B cell (primary cell): Measurements from ENCODE around the gene FBXO9. TPM values are rescaled to one million over a fixed set of nuclear protein-coding genes. Genes with fewer than 3 reads are reported as not detected.

Experiments used
- ATAC-seq: fragments of 200-7000 bp; cut with Tn5 transposase; one replicate; pipeline ENCODE4 v1.10.0; 2021; ENCODE audit warnings: low read depth, mild to moderate bottlenecking, moderate number of reproducible peaks, moderate library complexity
- CTCF ChIA-PET: fragments of 350-600 bp; sonication (Branson Sonifier 250); formaldehyde crosslinking; loops from one replicate; lab custom pipeline; 2021; ENCODE audit warnings: antibody characterized with exemption, inconsistent platforms; lab: Charles Lee
- POLR2A ChIA-PET: fragments of 350-600 bp; sonication (Branson Sonifier 250); formaldehyde crosslinking; loops from one replicate; lab custom pipeline; 2021; ENCODE audit warnings: antibody characterized with exemption; lab: Charles Lee
- DNase-seq: peaks from one replicate; pipeline ENCODE4 v3.0.0; 2013
- H2AFZ ChIP-seq: 2 replicates; pipeline ENCODE4 v1.6.1; 2012; ENCODE audit warnings: mild to moderate bottlenecking, low read depth, low read length; ENCODE audit not compliant: insufficient read depth, poor library complexity, severe bottlenecking
- H3K27ac ChIP-seq, 2 donors: 1 replicate in 1 of 2; 2 replicates in 1 of 2; pipeline ENCODE4 v1.5.1; 2012 to 2013; ENCODE audit warnings: low read length in 2 of 2, mild to moderate bottlenecking in 2 of 2, moderate library complexity in 1 of 2
- H3K27me3 ChIP-seq, 4 experiments: fragments of 200-600 bp in 1 of 4; sonication (generic) in 1 of 4; replicated peaks in 1 of 4; 1 replicate in 2 of 4; 2 replicates in 2 of 4; pipeline versions ENCODE4 v1.6.1 to v1.7.0; 2013 to 2016; ENCODE audit warnings: low read length in 3 of 4, mild to moderate bottlenecking in 2 of 4, mixed read lengths in 1 of 4, moderate library complexity in 1 of 4; ENCODE audit not compliant: insufficient read depth in 4 of 4, control insufficient read depth in 3 of 4; ENCODE audit errors: control extremely low read depth in 1 of 4
- H3K36me3 ChIP-seq, 2 experiments: replicated peaks in 1 of 2; 1 replicate in 1 of 2; 2 replicates in 1 of 2; pipeline versions ENCODE4 v1.6.1 to v1.7.1; 2013; ENCODE audit warnings: low read length in 1 of 2; ENCODE audit not compliant: insufficient read depth in 2 of 2, control insufficient read depth in 1 of 2; ENCODE audit errors: control extremely low read depth in 1 of 2, extremely low read depth in 1 of 2
- H3K4me1 ChIP-seq, 2 donors: fragments of 200-600 bp in 1 of 2; sonication (generic) in 1 of 2; 1 replicate in 1 of 2; 2 replicates in 1 of 2; pipeline versions ENCODE4 v1.5.1 to v1.6.1; 2013 to 2017; ENCODE audit warnings: low read length in 2 of 2; ENCODE audit not compliant: control insufficient read depth in 2 of 2, insufficient read depth in 2 of 2
- H3K4me2 ChIP-seq: replicated peaks from 2 replicates; pipeline ENCODE3; 2012; ENCODE audit warnings: mild to moderate bottlenecking, low read depth, low read length; ENCODE audit not compliant: poor library complexity, severe bottlenecking
- H3K4me3 ChIP-seq, 5 experiments: fragments of 200-600 bp in 1 of 5; sonication (generic) in 1 of 5; 1 replicate in 3 of 5; 2 replicates in 2 of 5; pipeline versions ENCODE4 v1.5.1 to v1.7.0; 2011 to 2016; ENCODE audit warnings: low read length in 4 of 5, mild to moderate bottlenecking in 4 of 5, low read depth in 2 of 5, control low read depth in 1 of 5, moderate library complexity in 1 of 5; ENCODE audit not compliant: insufficient read depth in 1 of 5; ENCODE audit errors: control extremely low read depth in 1 of 5, extremely low read depth in 1 of 5
- H3K79me2 ChIP-seq: fragments of 200-600 bp; sonication (generic); one replicate; pipeline ENCODE4 v1.6.0; 2016; ENCODE audit warnings: low read length; ENCODE audit not compliant: control insufficient read depth, insufficient read depth
- H3K9ac ChIP-seq: fragments of 200-600 bp; sonication (generic); 2 replicates; pipeline ENCODE4 v1.6.1; 2017; ENCODE audit warnings: mild to moderate bottlenecking, low read length, moderate library complexity
- H3K9me3 ChIP-seq, 3 donors: one replicate each; pipeline versions ENCODE4 v1.6.1 to v1.7.1; 2013; ENCODE audit warnings: low read length in 2 of 3; ENCODE audit not compliant: control insufficient read depth in 2 of 3, insufficient read depth in 1 of 3; ENCODE audit errors: control extremely low read depth in 1 of 3
- H4K20me1 ChIP-seq: 2 replicates; pipeline ENCODE4 v1.6.0; 2012; ENCODE audit warnings: mild to moderate bottlenecking, low read length; ENCODE audit not compliant: insufficient read depth, control insufficient read depth, poor library complexity, severe bottlenecking
- H3K27ac Mint-ChIP-seq: one replicate; pipeline ENCODE4 v1.8.0; 2021; ENCODE audit warnings: mixed read lengths
- H3K27me3 Mint-ChIP-seq: one replicate; pipeline ENCODE4 v1.8.0; 2021; ENCODE audit warnings: mixed read lengths
- H3K4me1 Mint-ChIP-seq: one replicate; pipeline ENCODE4 v1.8.0; 2021; ENCODE audit warnings: mixed read lengths
- H3K4me3 Mint-ChIP-seq: one replicate; pipeline ENCODE4 v1.8.0; 2021; ENCODE audit warnings: mixed read lengths
- H3K9me3 Mint-ChIP-seq: one replicate; pipeline ENCODE4 v1.8.0; 2022; ENCODE audit warnings: mixed read lengths; ENCODE audit not compliant: insufficient read depth
- EZH2 ChIP-seq: IDR thresholded peaks from 2 replicates; pipeline ENCODE4 v1.6.1; 2012; ENCODE audit warnings: borderline replicate concordance, low read depth, mild to moderate bottlenecking, moderate library complexity, low read length; ENCODE audit not compliant: insufficient read depth, poor library complexity, severe bottlenecking
- WGBS: methylation state at CpG from one replicate; pipeline ENCODE4 v1.1.5; 2013; ENCODE audit warnings: missing lambda C conversion rate; ENCODE audit not compliant: insufficient coverage; 5-methylcytosine and 5-hydroxymethylcytosine counted together
- intact Hi-C: fragments of 100-400 bp; cut with micrococcal nuclease; formaldehyde crosslinking; loops from one replicate; pipeline ENCODE4 v1.10.0; 2022
- polyA plus RNA-seq: library from polyadenylated mRNA; depleted of rRNA; stranded (reverse); fragments of >200 nt; gene quantifications from 2 replicates; pipeline ENCODE4 v1.2.3, GENCODE V29; 2012
- total RNA-seq, 2 donors: library from RNA; stranded (reverse); fragments of 120-200 nt in 1 of 2; gene quantifications; 1 replicate in 1 of 2; 2 replicates in 1 of 2; pipeline versions ENCODE4 v1.2.3 to v1.2.4, GENCODE V29; 2013 to 2022
- TF ChIP-seq, protein P1 (sequence below): fragments of 200-600 bp; IDR thresholded peaks from one replicate; pipeline ENCODE4 v1.8.0; 2022; ENCODE audit warnings: antibody characterized with exemption, mild to moderate bottlenecking

The FBXO9 gene
- total and polyA plus RNA-seq, 2 donors (not counting 1 experiment from before 2014, with no cell fraction given), result 105 TPM

DNA sequence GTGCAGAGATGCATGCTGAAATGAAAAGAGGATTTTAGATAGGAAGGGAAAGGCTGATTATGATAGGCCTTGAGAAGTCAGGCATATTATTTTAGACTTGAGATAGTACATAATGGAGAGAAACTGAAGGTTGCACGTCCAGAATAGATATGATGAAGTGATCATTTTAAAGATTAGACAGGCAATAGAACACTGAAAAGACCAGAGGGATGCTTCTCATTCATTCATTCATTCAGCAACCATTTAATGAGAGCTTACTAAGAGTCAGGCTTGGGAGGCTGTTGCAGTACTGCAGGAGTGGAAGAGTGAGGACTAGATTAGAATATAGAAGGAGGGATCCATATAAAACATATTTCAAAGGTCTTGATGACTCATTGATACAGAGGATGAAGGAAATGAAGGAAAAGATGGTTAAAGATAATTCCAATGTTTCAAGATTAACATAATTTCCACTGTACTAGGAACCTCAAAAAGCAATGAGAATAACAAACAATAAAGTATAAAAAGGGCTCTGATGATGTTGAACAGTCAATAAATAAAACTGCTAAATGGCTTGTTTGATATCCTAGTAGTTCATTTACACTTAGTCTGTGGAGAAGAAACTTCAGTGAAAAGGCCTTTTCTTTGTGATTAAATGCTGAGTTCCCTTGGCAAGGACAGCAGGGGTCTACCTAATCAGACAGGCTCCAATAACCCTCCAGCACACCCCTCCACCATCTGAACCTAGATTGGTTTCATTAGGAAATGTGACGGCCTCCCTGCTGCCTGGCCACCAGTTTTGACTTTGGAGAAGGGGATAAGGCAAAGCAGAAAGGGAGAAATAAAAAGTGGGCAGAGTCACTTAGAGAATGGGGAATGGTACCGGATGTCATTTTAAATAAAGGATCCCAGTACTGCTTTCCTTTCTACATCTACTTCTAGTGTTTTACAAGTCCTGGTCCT lies 5.3 kb upstream of the FBXO9 start:
- peaks cover 61% of the 10 kb centered on the region for H3K79me2 ChIP-seq
- no peaks in the 10 kb centered on the region for H3K36me3 ChIP-seq
- H3K9ac ChIP-seq, result peak overlapping the region; percentile 79
- H3K9me3 Mint-ChIP-seq, result no peaks in the 10 kb centered on the region
- no peak for DNase-seq
- H4K20me1 ChIP-seq, result no peaks in the 10 kb centered on the region
- no CpG with 5 or more reads among the region's 3 CpGs for WGBS
- CTCF ChIA-PET, result no interaction called here
- H3K4me2 ChIP-seq, result peak overlapping the region; percentile 71
- TF ChIP-seq, protein P1, sequence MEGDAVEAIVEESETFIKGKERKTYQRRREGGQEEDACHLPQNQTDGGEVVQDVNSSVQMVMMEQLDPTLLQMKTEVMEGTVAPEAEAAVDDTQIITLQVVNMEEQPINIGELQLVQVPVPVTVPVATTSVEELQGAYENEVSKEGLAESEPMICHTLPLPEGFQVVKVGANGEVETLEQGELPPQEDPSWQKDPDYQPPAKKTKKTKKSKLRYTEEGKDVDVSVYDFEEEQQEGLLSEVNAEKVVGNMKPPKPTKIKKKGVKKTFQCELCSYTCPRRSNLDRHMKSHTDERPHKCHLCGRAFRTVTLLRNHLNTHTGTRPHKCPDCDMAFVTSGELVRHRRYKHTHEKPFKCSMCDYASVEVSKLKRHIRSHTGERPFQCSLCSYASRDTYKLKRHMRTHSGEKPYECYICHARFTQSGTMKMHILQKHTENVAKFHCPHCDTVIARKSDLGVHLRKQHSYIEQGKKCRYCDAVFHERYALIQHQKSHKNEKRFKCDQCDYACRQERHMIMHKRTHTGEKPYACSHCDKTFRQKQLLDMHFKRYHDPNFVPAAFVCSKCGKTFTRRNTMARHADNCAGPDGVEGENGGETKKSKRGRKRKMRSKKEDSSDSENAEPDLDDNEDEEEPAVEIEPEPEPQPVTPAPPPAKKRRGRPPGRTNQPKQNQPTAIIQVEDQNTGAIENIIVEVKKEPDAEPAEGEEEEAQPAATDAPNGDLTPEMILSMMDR, result no peak
- TF ChIP-seq EZH2, result no peak
- H3K4me3 Mint-ChIP-seq, result peak overlapping the region; percentile 96
- H3K9me3 ChIP-seq, result no peaks in the 10 kb centered on the region
- ATAC-seq, result no peak
- H3K27ac ChIP-seq, result no peak overlapping the region
- no peaks in the 10 kb centered on the region for H3K27me3 ChIP-seq
- H3K4me3 ChIP-seq, result no peak overlapping the region
- intact Hi-C loops, result no loop called here
- peaks cover 72% of the 10 kb centered on the region for H3K4me1 Mint-ChIP-seq
- H3K4me1 ChIP-seq, result peaks cover 33% of the 10 kb centered on the region in 2 donors
- no peaks in the 10 kb centered on the region for H3K27me3 Mint-ChIP-seq
- no peak overlapping the region for H3K27ac Mint-ChIP-seq
- POLR2A ChIA-PET, result no interaction called here
- H2AFZ ChIP-seq, result no peak overlapping the region

DNA sequence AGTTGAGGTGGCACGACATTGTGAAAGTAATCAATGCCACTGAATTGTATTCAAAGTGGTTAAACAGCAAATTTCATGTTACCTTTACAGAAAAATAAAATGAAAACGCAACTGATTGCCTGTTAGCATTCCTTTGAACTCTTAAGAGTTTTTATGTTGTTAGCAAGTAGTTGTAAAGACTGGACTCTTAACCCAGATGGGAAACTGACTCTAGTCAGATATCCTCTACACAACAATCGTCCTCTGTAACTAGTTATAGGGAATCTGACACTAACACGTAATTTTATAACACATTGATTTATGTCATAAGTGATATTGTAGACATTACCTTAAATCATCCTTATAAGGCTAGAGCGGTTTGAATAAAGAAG lies 3.0 kb upstream of the FBXO9 start:
- DNase-seq, result peak; percentile 17
- Mint-ChIP-seq H3K9me3 (no peaks in the 10 kb centered on the region), H3K4me1 (peaks cover 72% of the 10 kb centered on the region), H3K27me3 (no peaks in the 10 kb centered on the region), H3K27ac (peak overlapping the region; percentile 95), H3K4me3 (peak overlapping the region; percentile 96)
- H3K9me3 ChIP-seq, result no peaks in the 10 kb centered on the region
- CTCF ChIA-PET, result interaction anchor here (1.0 kb wide), 2 partner anchors 19 to 49 kb away, joined by 3 read pairs; no protein-coding TSS in a partner anchor
- H3K9ac ChIP-seq, result peak overlapping the region; percentile 79
- H3K4me1 ChIP-seq, result peaks cover 45 to 46% of the 10 kb centered on the region in 2 donors
- H3K79me2 ChIP-seq, result peaks cover 73% of the 10 kb centered on the region
- peak overlapping the region; percentile 62 to 94 (median 78) for H3K4me3 ChIP-seq
- H3K4me2 ChIP-seq, result peak overlapping the region; percentile 71
- intact Hi-C loops, result no loop called here
- TF ChIP-seq, protein P1, result no peak
- no peak for TF ChIP-seq EZH2
- no peaks in the 10 kb centered on the region for H3K36me3 ChIP-seq
- POLR2A ChIA-PET, result no interaction called here
- no peaks in the 10 kb centered on the region for H3K27me3 ChIP-seq
- H3K27ac ChIP-seq, result peak overlapping the region in 1 of 2 donors; percentile 79
- WGBS, result no CpG with 5 or more reads among the region's 5 CpGs
- H4K20me1 ChIP-seq, result no peaks in the 10 kb centered on the region
- no peak for ATAC-seq
- peak overlapping the region; percentile 91 for H2AFZ ChIP-seq
